Stimulated activated naive CD8-positive, alpha-beta T cell treated with anti-CD3 and anti-CD28 coated beads, Interleukin-15, Interleukin-2, amounts not matched to agents 100 ng/mL and 50 ng/mL, for 24 hours (primary cell): ENCODE data around the gene ADM.
"Not testable (repeated sequence)": the region's sequence is repeated elsewhere in the genome, so short reads cannot be mapped to it uniquely, and the experiment has no call there.

Source experiments
- H3K27ac Mint-ChIP-seq: one replicate; pipeline ENCODE4 v1.8.0; 2021; ENCODE audit warnings: mild to moderate bottlenecking, mixed read lengths
- H3K27me3 Mint-ChIP-seq: one replicate; pipeline ENCODE4 v1.8.0; 2021; ENCODE audit warnings: mixed read lengths
- H3K36me3 Mint-ChIP-seq: one replicate; pipeline ENCODE4 v1.8.0; 2021; ENCODE audit warnings: low read depth, mixed read lengths
- H3K4me1 Mint-ChIP-seq: one replicate; pipeline ENCODE4 v1.8.0; 2021; ENCODE audit warnings: low read depth, mixed read lengths
- H3K4me3 Mint-ChIP-seq: one replicate; pipeline ENCODE4 v1.8.0; 2021; ENCODE audit warnings: mild to moderate bottlenecking, mixed read lengths
- H3K9me3 Mint-ChIP-seq: one replicate; pipeline ENCODE4 v1.8.0; 2021; ENCODE audit warnings: mixed read lengths

ADM gene, protein sequence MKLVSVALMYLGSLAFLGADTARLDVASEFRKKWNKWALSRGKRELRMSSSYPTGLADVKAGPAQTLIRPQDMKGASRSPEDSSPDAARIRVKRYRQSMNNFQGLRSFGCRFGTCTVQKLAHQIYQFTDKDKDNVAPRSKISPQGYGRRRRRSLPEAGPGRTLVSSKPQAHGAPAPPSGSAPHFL

DNA sequence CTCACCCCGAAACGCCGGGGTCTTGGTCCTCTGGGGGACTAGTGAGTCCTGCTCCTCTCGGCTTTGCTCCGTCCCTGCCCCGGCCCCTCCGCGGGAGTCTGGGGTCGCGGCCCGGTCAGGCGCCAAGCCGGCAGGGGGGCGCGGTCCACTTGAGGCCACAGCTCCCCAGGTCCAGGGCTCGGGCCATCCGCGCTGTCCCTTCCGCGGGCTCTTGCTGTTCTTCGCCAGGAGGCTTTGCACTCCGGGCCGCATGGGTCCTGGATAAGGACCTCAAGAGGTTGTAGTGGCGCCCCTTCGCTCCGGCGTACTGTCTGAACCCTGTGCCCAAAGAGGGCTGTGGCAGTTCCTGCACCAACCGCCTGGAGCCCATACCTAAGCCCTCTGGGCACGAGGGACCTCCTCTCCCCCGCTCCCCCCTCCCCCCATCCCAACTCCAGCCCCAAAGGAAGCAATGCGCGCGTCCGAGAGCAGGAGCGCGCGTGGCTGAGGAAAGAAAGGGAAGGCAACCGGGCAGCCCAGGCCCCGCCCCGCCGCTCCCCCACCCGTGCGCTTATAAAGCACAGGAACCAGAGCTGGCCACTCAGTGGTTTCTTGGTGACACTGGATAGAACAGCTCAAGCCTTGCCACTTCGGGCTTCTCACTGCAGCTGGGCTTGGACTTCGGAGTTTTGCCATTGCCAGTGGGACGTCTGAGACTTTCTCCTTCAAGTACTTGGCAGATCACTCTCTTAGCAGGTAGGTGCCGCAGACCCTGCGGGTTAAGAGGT is at the start of gene ADM:
TSS of gene ADM (plus strand) at position 579 of the 767 bp plus-strand sequence. CDS start 628 bp downstream, outside the sequence.
- H3K9me3 Mint-ChIP-seq, result no peaks in the 10 kb centered on the region
- no peaks in the 10 kb centered on the region for H3K36me3 Mint-ChIP-seq
- H3K27ac Mint-ChIP-seq, result no peak within 1 kb of the TSS
- H3K27me3 Mint-ChIP-seq, result peaks cover 59% of the 10 kb centered on the region
- peak within 1 kb of the TSS; percentile 89 for H3K4me3 Mint-ChIP-seq
- H3K4me1 Mint-ChIP-seq, result peaks cover 70% of the 10 kb centered on the region

DNA sequence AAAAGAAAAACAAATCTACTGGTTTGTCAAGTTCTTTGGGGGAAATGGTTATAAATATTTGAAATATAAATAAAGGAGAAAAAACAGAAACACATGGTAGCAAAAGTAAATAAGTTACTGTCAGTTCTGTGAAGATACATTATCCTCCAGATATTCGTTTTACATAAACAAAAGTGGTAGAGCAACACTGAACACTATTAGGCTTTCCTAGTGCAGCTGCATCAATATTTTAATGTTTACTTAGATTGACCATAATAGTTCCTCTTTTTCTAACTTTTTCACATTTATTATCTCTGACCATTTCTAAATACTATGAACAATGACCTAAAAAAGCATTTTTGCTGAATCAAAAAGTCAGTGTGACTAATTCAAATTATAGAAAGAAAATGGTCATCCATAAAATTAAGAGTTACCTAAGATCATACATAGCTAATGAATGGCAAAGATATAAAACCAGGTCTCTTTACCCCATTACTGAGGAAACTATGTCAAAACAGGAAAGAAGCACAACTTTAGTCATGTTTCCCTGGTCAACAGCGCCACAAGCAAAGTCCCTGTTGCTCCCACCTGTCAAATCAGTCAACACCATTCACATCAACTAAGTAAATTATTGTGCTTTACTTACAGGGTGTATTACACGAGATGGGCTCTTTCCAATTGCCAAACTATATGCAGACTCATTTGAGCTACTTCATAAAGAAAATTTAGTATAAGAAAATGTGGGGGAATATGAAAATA is 49.3 kb upstream of the ADM start:
- Mint-ChIP-seq H3K9me3 (no peaks in the 10 kb centered on the region), H3K27me3 (no peaks in the 10 kb centered on the region), H3K36me3 (no peaks in the 10 kb centered on the region), H3K27ac (no peak overlapping the region), H3K4me1 (peaks cover 7% of the 10 kb centered on the region), H3K4me3 (no peak overlapping the region)

DNA sequence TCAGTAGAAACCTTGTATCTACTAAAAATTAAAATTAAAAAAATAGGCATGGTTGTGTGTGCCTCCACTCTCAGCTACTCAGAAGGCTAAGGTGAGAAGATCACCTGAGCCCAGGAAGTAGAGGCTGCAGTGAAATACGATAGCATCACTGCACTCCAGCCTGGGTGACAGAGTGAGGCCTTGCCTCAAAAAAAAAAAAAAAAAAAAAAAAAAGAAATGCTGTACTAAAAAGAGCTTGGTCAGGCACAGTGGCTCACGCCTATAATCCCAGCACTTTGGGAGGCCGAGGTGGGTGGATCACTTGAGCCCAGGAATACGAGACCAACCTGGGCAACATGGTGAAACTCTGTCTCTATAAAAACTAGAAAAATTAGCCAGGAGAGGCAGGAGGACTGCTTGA is 47.4 kb upstream of the ADM start:
- H3K4me3 Mint-ChIP-seq, result no peak overlapping the region
- H3K27me3 Mint-ChIP-seq, result no peaks in the 10 kb centered on the region
- H3K4me1 Mint-ChIP-seq, result peaks cover 9% of the 10 kb centered on the region
- no peak overlapping the region for H3K27ac Mint-ChIP-seq
- H3K9me3 Mint-ChIP-seq, result no peaks in the 10 kb centered on the region
- H3K36me3 Mint-ChIP-seq, result no peaks in the 10 kb centered on the region

DNA sequence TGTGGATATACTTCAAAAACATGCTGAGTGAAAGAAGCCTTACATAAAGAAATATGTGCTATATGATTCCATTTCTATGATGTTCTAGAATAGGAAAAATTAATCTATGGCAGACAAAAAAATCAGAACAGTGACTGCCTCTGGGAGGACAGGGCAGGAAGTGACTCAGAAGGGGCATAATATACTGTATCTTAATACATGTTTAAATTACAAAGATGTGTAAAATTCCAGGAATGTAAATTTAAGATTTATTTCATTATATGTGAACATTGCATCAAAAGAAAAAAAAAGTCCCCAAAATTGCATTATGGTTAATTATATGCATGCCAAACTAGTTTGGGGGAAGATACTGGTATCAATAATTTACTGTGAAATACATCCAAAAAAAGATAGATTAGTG is 43.1 kb upstream of the ADM start:
- no peaks in the 10 kb centered on the region for H3K9me3 Mint-ChIP-seq
- H3K4me3 Mint-ChIP-seq, result no peak overlapping the region
- H3K36me3 Mint-ChIP-seq, result no peaks in the 10 kb centered on the region
- H3K27me3 Mint-ChIP-seq, result no peaks in the 10 kb centered on the region
- H3K4me1 Mint-ChIP-seq, result peaks cover 3% of the 10 kb centered on the region
- H3K27ac Mint-ChIP-seq, result no peak overlapping the region

DNA sequence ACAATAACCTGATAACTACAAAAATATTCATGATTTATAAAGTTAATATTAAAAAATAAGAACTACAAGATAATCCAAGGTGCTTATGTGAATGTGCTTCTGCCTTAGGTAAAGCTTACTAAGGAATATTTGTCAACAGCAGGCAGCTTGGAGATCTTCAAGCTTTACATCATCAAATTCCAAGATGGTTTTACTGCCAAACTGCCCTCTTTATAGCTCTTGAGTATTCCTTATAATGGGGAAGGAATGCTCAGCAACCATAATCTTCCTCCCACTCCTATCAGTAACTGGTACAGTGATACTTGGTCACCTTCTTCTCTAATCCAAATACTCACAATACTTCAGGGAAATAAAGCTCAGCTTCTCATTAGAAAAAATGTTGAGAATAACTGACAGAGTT is 40.9 kb upstream of the ADM start:
- H3K27ac Mint-ChIP-seq, result no peak overlapping the region

DNA sequence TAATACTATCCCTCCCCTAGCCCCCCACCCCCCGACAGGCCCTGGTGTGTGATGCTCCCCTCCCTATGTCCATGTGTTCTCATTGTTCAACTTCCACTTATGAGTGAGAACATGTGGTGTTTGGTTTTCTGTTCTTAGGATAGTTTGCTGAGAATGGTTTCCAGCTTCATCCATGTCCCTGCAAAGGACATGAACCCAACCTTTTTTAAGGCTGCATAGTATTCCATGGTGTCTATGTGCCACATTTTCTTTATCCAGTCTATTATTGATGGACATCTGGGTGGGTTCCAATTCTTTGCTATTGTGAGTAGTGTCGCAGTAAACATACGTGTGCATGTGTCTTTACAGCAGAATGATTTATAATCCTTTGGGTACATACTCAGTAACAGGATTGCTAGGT is 40.2 kb upstream of the ADM start:
- not testable (repeated sequence) for H3K27me3 Mint-ChIP-seq, H3K9me3 Mint-ChIP-seq, H3K27ac Mint-ChIP-seq, H3K4me3 Mint-ChIP-seq, H3K36me3 Mint-ChIP-seq, H3K4me1 Mint-ChIP-seq

More for the DNA sequence above, 40.9 kb upstream of the ADM start:
- H3K9me3 Mint-ChIP-seq, result no peaks in the 10 kb centered on the region
- H3K4me1 Mint-ChIP-seq, result peaks cover 3% of the 10 kb centered on the region
- H3K36me3 Mint-ChIP-seq, result no peaks in the 10 kb centered on the region
- no peaks in the 10 kb centered on the region for H3K27me3 Mint-ChIP-seq
- H3K4me3 Mint-ChIP-seq, result no peak overlapping the region

DNA sequence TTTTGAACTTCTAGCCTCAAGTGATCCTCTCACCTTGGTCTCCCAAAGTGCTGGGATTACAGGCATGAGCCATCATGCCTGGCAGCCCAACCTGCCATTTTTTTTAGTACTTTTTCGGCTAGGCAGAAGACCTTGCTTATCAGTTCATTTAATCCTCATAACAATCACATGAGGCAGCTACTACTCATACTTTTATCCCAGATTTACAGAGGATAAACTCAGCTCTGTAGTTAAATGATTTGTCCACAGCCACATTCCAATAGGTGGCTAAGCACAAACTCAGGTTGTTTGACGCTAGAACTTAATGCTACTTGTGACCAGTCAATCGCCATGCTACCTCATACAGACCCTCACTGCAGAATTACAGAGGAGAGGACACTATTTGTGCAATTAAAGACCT is 38.9 kb upstream of the ADM start:
- H3K36me3 Mint-ChIP-seq, result no peaks in the 10 kb centered on the region
- H3K27me3 Mint-ChIP-seq, result no peaks in the 10 kb centered on the region
- peaks cover 3% of the 10 kb centered on the region for H3K4me1 Mint-ChIP-seq

DNA sequence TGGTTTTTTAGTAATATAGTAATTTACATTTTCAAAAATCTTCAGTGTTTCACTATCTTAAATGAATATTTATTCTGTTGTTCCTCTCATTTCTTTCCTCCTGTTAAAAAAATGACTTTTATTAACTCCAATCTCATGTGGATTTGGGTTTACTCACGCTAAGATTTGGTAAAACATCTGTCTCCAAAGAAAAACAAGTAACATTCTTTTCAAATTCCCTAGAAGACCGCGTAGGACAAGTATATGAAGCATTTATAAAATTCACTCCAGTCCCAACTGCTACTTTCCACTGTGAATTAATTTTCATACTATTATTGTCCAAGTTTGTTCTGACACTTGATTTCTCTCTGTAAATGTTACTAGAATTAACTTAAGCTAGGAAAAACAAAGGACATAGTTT is 37.1 kb upstream of the ADM start:
- Mint-ChIP-seq H3K36me3 (no peaks in the 10 kb centered on the region), H3K9me3 (no peaks in the 10 kb centered on the region), H3K27ac (no peak overlapping the region), H3K4me1 (no peaks in the 10 kb centered on the region), H3K4me3 (no peak overlapping the region), H3K27me3 (no peaks in the 10 kb centered on the region)

More for the DNA sequence above, 38.9 kb upstream of the ADM start:
- no peak overlapping the region for H3K27ac Mint-ChIP-seq
- H3K9me3 Mint-ChIP-seq, result no peaks in the 10 kb centered on the region
- no peak overlapping the region for H3K4me3 Mint-ChIP-seq

DNA sequence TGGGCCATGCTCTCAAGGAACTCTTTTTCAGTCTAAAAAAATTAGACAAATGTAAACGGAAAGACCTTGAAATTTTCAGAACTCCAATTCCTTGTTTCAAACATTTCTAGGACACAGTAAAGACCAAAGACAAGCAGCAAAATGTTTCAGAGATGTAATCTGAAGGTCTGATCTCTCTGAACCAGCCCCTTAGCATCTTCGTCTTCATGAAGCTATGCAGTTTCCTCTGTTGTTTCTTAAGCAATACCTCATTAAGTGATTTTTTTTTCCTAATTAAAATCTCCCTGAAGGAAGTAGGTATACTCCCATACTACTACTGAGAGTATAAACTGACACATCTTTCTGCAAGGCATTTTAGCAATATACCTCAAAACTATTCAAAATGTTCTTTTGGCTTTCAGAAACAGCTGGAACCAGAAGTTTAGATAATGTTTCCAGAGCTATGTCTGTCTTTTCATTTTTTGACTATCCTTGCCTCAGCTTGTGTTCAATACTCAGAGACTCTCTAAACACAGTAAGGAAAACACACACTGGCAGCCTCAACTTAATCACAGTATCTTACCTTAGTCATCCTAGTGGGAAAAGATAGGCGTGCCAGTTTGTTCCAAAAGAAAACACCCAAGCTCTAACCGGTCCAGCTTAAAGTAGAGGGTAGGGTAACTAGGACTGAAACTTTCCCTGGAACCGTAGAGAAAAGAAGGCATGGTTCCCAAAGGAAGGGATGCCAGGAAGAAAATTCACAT is 36.0 kb upstream of the ADM start:
- Mint-ChIP-seq H3K27me3 (no peaks in the 10 kb centered on the region), H3K4me1 (peaks cover 5% of the 10 kb centered on the region), H3K27ac (no peak overlapping the region), H3K36me3 (no peaks in the 10 kb centered on the region), H3K9me3 (no peaks in the 10 kb centered on the region), H3K4me3 (no peak overlapping the region)

DNA sequence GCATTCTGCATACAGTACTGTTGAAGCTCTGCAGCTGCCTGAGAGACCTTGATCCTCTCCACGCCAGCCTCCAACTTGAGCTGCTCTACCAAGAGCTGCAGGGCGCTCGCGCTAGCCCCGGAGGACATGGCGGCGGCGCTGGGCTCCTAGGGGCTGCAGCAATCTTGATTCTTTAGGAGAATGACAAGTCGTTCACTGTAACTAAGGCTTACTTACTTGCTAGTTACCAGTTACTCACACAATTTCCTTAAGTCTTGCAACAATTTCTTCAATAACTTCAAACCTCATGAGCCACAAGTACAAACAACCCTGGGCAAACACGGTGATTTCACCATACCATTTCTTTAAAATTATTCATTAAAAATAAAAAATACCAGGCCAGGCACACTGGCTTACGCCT is 32.7 kb upstream of the ADM start:
- Mint-ChIP-seq H3K4me3 (no peak overlapping the region), H3K36me3 (no peaks in the 10 kb centered on the region), H3K27ac (no peak overlapping the region), H3K9me3 (no peaks in the 10 kb centered on the region), H3K27me3 (no peaks in the 10 kb centered on the region), H3K4me1 (peaks cover 8% of the 10 kb centered on the region)

DNA sequence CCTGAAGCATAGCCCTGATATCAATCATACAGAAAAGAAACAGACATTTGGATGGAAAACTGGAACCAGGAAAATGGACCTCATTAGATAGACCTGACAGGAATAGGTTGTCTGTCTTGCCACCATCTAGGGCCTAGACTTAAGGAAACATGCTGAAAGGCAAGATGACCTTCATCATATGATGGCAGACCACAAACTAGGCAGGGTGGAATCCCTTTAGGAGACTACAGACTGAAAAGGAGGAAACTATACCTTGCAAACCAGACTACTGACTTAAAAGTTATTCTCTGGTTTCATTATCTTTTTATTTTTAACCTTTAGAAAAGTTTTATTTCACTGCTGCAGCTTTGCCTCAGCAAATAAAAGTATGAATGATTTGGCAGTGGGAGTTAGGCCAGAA is 31.1 kb upstream of the ADM start:
- Mint-ChIP-seq H3K9me3 (no peaks in the 10 kb centered on the region), H3K4me3 (no peak overlapping the region), H3K36me3 (no peaks in the 10 kb centered on the region), H3K27ac (no peak overlapping the region), H3K27me3 (no peaks in the 10 kb centered on the region), H3K4me1 (peaks cover 8% of the 10 kb centered on the region)

DNA sequence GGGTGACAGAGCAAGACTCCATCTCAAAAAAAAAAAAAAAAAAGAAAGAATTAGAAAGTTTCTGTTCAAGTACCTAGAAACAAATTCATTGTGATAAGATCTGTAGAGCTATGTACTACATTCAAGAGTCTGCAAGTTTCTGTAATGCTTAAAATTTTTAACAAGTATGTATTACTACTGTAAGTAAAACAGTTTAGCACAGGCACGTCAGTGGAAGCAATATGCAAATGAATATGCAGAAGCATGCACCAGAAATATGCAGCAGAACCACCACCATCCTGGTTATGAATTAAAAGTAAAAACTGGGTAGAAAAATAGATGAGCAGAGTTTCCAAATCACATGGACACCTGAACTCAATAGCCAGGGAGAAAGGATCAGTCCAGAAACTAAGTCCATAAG is 30.1 kb upstream of the ADM start:
- Mint-ChIP-seq H3K27ac (no peak overlapping the region), H3K36me3 (no peaks in the 10 kb centered on the region), H3K4me3 (no peak overlapping the region), H3K27me3 (no peaks in the 10 kb centered on the region), H3K9me3 (no peaks in the 10 kb centered on the region), H3K4me1 (peaks cover 8% of the 10 kb centered on the region)

DNA sequence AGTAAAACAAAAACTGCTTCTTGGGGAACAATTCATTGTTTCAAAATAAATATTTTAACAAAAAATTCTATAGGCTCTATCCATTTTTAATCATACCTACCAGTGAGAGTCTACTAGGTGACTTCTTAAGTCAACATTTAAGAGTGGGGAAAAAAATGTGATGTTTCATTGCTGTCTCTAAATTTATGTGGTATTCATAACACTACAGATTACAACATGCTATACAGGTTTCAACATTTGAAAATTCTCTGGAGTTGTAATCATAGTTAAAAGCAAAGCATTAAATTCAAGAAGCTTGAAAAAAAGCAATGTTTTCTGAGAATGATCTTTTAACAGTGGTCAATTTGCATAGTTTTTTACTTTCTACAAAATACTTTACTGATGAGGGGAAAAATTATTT is 29.2 kb upstream of the ADM start:
- Mint-ChIP-seq H3K4me3 (no peak overlapping the region), H3K36me3 (no peaks in the 10 kb centered on the region), H3K4me1 (peaks cover 8% of the 10 kb centered on the region), H3K27me3 (no peaks in the 10 kb centered on the region), H3K27ac (no peak overlapping the region), H3K9me3 (no peaks in the 10 kb centered on the region)

DNA sequence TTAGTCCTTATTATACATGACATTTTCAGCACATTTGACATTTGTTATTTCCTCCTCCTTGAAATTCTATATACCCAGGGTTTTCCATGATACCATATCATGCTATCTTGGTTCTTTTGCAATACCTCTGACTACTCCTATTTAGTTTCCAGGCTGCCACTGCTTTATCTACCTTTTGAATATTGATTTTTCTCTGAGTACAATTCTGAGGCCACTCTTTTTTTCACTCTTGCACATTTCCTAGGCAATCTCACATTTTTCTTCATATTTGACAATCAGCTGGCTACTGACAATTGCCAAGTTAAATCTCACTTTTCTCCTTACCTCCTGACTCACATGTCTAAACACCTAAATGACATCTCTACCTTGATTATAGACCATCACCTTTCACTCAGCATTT is 22.8 kb upstream of the ADM start:
- no peaks in the 10 kb centered on the region for H3K9me3 Mint-ChIP-seq
- peaks cover 4% of the 10 kb centered on the region for H3K4me1 Mint-ChIP-seq
- no peak overlapping the region for H3K27ac Mint-ChIP-seq
- no peaks in the 10 kb centered on the region for H3K27me3 Mint-ChIP-seq
- H3K36me3 Mint-ChIP-seq, result no peaks in the 10 kb centered on the region
- no peak overlapping the region for H3K4me3 Mint-ChIP-seq

DNA sequence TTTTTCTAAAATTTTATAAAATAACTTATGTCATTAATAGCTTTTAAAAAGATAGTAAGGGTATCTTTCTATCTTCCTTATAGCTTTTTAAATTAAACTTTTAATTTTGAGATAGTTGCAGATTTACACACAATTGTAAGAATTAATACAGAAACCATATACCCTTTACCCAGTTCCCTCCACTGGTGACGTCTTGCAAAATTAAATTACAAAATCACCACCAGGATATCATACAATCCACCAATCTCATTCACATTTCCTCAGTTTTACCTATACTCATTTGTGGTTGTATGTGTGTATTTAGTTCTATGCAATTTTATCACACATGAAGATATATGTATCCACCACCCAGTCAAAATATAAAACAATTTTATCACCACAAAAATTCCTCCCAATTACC is 20.9 kb upstream of the ADM start:
- Mint-ChIP-seq H3K9me3 (no peaks in the 10 kb centered on the region), H3K27ac (no peak overlapping the region), H3K4me3 (no peak overlapping the region), H3K4me1 (peaks cover 4% of the 10 kb centered on the region), H3K27me3 (no peaks in the 10 kb centered on the region), H3K36me3 (no peaks in the 10 kb centered on the region)
